ENCODE results near the gene CDC37. TPM values are rescaled to one million over a fixed set of nuclear protein-coding genes. Genes with fewer than 3 reads are reported as not detected.
"Not testable (repeated sequence)": the region's sequence is repeated elsewhere in the genome, so short reads cannot be mapped to it uniquely, and the experiment has no call there.

Gene CDC37
- total RNA-seq, 1 experiment from 2014 or later, result 188 TPM

GRCh38 chr19:10380313-10381102 lies 22.8 kb downstream of the CDC37 start, which contains the start of gene TYK2:
Gene TYK2, minus strand, starts transcription at chr19:10380572. Its CDS starts 2,166 bp downstream, at chr19:10378406.
- H3K9me3 Mint-ChIP-seq (ENCODE audit: unreplicated experiment), result no peaks in the 10 kb centered on the region
- ChIA-PET POLR2A (interaction anchor here (0.7 to 2.5 kb wide), 22 partner anchors 8 to 1936 kb away, joined by 3 to 51 read pairs (median 4); partner anchors contain the start of genes CDC37, ICAM1, ICAM4 and MRPL4), CTCF (interaction anchor here (0.6 to 2.5 kb wide), 11 partner anchors 8 to 121 kb away, joined by 3 to 9 read pairs (median 4); partner anchors contain the start of gene ICAM1)
- DNase-seq (ENCODE audit: unreplicated experiment), result peak; percentile 100
- H3K4me1 Mint-ChIP-seq (ENCODE audit: insufficient read depth, unreplicated experiment), result peaks cover 6% of the 10 kb centered on the region
- BruUV-seq (replicated peaks), result no TSS peak
- H3K36me3 Mint-ChIP-seq (ENCODE audit: insufficient read depth, unreplicated experiment), result peaks cover 21% of the 10 kb centered on the region
- H3K27ac Mint-ChIP-seq (ENCODE audit: low read depth, unreplicated experiment), result peak within 1 kb of the TSS; percentile 80
- H3K4me3 Mint-ChIP-seq (ENCODE audit: unreplicated experiment), result peak within 1 kb of the TSS; percentile 89
- H3K27me3 Mint-ChIP-seq (ENCODE audit: insufficient read depth, unreplicated experiment), result no peaks in the 10 kb centered on the region
- intact Hi-C loops (cut with micrococcal nuclease), result loop anchor here (2.0 to 5.0 kb wide), 2 partner anchors 48 to 112 kb away; partner anchors contain the start of gene RAVER1
- TF ChIP-seq, protein P1, sequence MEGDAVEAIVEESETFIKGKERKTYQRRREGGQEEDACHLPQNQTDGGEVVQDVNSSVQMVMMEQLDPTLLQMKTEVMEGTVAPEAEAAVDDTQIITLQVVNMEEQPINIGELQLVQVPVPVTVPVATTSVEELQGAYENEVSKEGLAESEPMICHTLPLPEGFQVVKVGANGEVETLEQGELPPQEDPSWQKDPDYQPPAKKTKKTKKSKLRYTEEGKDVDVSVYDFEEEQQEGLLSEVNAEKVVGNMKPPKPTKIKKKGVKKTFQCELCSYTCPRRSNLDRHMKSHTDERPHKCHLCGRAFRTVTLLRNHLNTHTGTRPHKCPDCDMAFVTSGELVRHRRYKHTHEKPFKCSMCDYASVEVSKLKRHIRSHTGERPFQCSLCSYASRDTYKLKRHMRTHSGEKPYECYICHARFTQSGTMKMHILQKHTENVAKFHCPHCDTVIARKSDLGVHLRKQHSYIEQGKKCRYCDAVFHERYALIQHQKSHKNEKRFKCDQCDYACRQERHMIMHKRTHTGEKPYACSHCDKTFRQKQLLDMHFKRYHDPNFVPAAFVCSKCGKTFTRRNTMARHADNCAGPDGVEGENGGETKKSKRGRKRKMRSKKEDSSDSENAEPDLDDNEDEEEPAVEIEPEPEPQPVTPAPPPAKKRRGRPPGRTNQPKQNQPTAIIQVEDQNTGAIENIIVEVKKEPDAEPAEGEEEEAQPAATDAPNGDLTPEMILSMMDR (IDR thresholded peaks at IDR 0.05; ENCODE audit: unreplicated experiment), result no peak

DNA sequence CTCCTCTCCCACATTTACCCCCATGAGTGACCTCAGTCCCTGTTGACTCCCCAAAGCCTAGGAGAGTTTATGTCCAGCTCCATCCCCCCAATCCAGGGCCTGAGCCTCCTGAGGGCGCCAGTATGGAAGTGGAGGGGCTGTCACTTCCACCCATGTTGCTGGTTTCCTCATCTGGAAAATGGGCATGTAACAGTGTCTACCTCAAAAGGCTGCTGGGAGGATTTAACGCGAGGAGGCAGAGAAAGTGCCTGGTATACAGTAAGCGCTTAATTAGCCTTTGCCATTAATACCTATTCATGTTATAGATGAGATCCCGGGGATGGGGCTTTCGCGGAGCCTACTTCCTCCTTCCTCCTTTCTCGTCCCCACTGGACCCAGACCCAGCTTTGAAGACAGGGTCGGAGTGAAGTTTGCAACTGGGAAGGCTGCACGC lies 23.4 kb downstream of the CDC37 start:
- TSS peak; percentile 81 for BruUV-seq (replicated peaks)
- TF ChIP-seq, protein P1 (IDR thresholded peaks at IDR 0.05; ENCODE audit: unreplicated experiment), result no peak
- Mint-ChIP-seq H3K4me3 (ENCODE audit: unreplicated experiment) (peak overlapping the region; percentile 89), H3K9me3 (ENCODE audit: unreplicated experiment) (no peaks in the 10 kb centered on the region), H3K27me3 (ENCODE audit: insufficient read depth, unreplicated experiment) (no peaks in the 10 kb centered on the region), H3K4me1 (ENCODE audit: insufficient read depth, unreplicated experiment) (peaks cover 6% of the 10 kb centered on the region), H3K36me3 (ENCODE audit: insufficient read depth, unreplicated experiment) (peaks cover 24% of the 10 kb centered on the region), H3K27ac (ENCODE audit: low read depth, unreplicated experiment) (peak overlapping the region; percentile 80)
- intact Hi-C loops (cut with micrococcal nuclease), result loop anchor here (2.0 to 5.0 kb wide), 2 partner anchors 48 to 111 kb away; partner anchors contain the start of gene RAVER1
- ChIA-PET POLR2A (interaction anchor here (0.7 to 2.5 kb wide), 19 partner anchors 9 to 1936 kb away, joined by 3 to 51 read pairs (median 4); partner anchors contain the start of genes CDC37, ICAM1, MRPL4 and RAVER1), CTCF (interaction anchor here (0.6 to 1.9 kb wide), 11 partner anchors 9 to 121 kb away, joined by 3 to 8 read pairs (median 4); no protein-coding TSS in a partner anchor)
- no peak for DNase-seq (ENCODE audit: unreplicated experiment)

GRCh38 chr19:10378124-10378523 lies 25.2 kb downstream of the CDC37 start:
- TF ChIP-seq, protein P1 (IDR thresholded peaks at IDR 0.05; ENCODE audit: unreplicated experiment), result no peak
- H3K9me3 Mint-ChIP-seq (ENCODE audit: unreplicated experiment), result no peaks in the 10 kb centered on the region
- ChIA-PET CTCF (interaction anchor here (0.6 kb wide), 2 partner anchors 41 to 194 kb away, joined by 3 to 6 read pairs; no protein-coding TSS in a partner anchor), POLR2A (no interaction called here)
- DNase-seq (ENCODE audit: unreplicated experiment), result no peak
- H3K4me1 Mint-ChIP-seq (ENCODE audit: insufficient read depth, unreplicated experiment), result peaks cover 6% of the 10 kb centered on the region
- H3K4me3 Mint-ChIP-seq (ENCODE audit: unreplicated experiment), result no peak overlapping the region
- H3K36me3 Mint-ChIP-seq (ENCODE audit: insufficient read depth, unreplicated experiment), result peaks cover 36% of the 10 kb centered on the region
- no TSS peak for BruUV-seq (replicated peaks)
- intact Hi-C loops (cut with micrococcal nuclease), result no loop called here
- H3K27me3 Mint-ChIP-seq (ENCODE audit: insufficient read depth, unreplicated experiment), result no peaks in the 10 kb centered on the region
- H3K27ac Mint-ChIP-seq (ENCODE audit: low read depth, unreplicated experiment), result no peak overlapping the region

GRCh38 chr19:10377140-10377640 lies 26.2 kb downstream of the CDC37 start:
- H3K9me3 Mint-ChIP-seq (ENCODE audit: unreplicated experiment); POLR2A ChIA-PET; H3K4me1 Mint-ChIP-seq (ENCODE audit: insufficient read depth, unreplicated experiment); BruUV-seq (replicated peaks); H3K27me3 Mint-ChIP-seq (ENCODE audit: insufficient read depth, unreplicated experiment); H3K4me3 Mint-ChIP-seq (ENCODE audit: unreplicated experiment); intact Hi-C loops (cut with micrococcal nuclease); DNase-seq (ENCODE audit: unreplicated experiment); H3K27ac Mint-ChIP-seq (ENCODE audit: low read depth, unreplicated experiment): not testable (repeated sequence)
- CTCF ChIA-PET, result interaction anchor here (0.6 kb wide), 1 partner anchor 106 kb away, joined by 3 read pairs; the partner anchor contains the start of gene ICAM1
- H3K36me3 Mint-ChIP-seq (ENCODE audit: insufficient read depth, unreplicated experiment), result peaks cover 44% of the 10 kb centered on the region

Data from MCF 10A (cell line).